NT2/D1 (cell line): ENCODE data around the gene QKI.

Experiments used
- YY1 ChIP-seq: IDR thresholded peaks from 2 replicates; pipeline ENCODE4 v1.6.1; 2011; ENCODE audit not compliant: insufficient read length, insufficient read depth
- ZNF274 ChIP-seq: IDR thresholded peaks from 2 replicates; pipeline ENCODE4 v1.6.1; 2011; ENCODE audit warnings: mild to moderate bottlenecking, low read depth, low read length

DNA sequence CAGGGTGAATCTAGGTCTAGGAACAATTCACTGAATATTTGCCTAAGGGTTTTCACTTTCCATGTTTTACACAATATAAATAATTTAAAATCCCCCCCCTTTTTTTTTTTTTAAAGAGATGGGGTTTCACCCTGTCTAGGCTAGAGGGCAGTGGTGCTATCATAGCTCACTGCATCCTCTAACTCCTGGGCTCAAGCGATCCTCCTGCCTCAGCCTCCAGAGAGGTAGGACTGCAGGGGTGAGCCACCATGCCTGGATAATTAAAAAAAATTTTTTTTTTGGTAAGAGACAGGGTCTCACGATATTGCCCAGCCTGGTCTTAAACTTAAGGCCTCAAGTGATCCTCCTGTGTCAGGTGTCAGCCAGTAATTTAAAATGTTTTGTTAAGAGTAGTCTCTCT, 17.8 kb downstream of the QKI start:
- TF ChIP-seq YY1 (no peak), ZNF274 (no peak)
